GM12878 (cell line): Measurements from ENCODE around the gene LDB2. TPM values are rescaled to one million over a fixed set of nuclear protein-coding genes. Genes with fewer than 3 reads are reported as not detected.

ENCODE experiments used
- CTCF ChIP-seq, 3 experiments: IDR thresholded peaks in 2 of 3; conservative IDR thresholded peaks in 1 of 3; 2 replicates each; pipeline ENCODE4 v1.5.1; 2011; ENCODE audit warnings: low read depth in 3 of 3, low read length in 3 of 3, mild to moderate bottlenecking in 3 of 3, control low read depth in 2 of 3, moderate library complexity in 2 of 3, inconsistent platforms in 1 of 3, mixed read lengths in 1 of 3; ENCODE audit not compliant: control insufficient read depth in 2 of 3, insufficient read depth in 1 of 3; ENCODE audit errors: extremely low read depth in 1 of 3
- EGR1 ChIP-seq, 2 experiments: IDR thresholded peaks; 1 replicate in 1 of 2; 2 replicates in 1 of 2; pipeline ENCODE4 v1.6.1; 2011 to 2012; ENCODE audit warnings: low read depth in 2 of 2, low read length in 2 of 2, borderline replicate concordance in 1 of 2, mild to moderate bottlenecking in 1 of 2, moderate library complexity in 1 of 2
- HCFC1 ChIP-seq: fragments of 150-350 bp; IDR thresholded peaks from 2 replicates; pipeline ENCODE4 v1.6.1; 2014; ENCODE audit warnings: low read length
- POLR2AphosphoS5 ChIP-seq: IDR thresholded peaks from 2 replicates; pipeline ENCODE4 v1.6.1; 2011; ENCODE audit warnings: mild to moderate bottlenecking, low read length, inconsistent platforms
- PRDM15 ChIP-seq: fragments of 450-650 bp; formaldehyde crosslinking; IDR thresholded peaks from 2 replicates; pipeline ENCODE4 v1.4.0; 2020; ENCODE audit warnings: mild to moderate bottlenecking, moderate library complexity
- RBBP5 ChIP-seq: fragments of 200-600 bp; sonication (generic); conservative IDR thresholded peaks from 2 replicates; pipeline ENCODE4 v1.6.1; 2016
- SMC3 ChIP-seq: IDR thresholded peaks from 2 replicates; pipeline ENCODE4 v1.6.1; 2011; ENCODE audit warnings: low read length, improper control_type of control experiment, borderline replicate concordance
- polyA plus RNA-seq, 11 experiments: library from polyadenylated mRNA; depleted of rRNA in 4 of 11; unstranded in 6 of 11; stranded (reverse) in 5 of 11; fragments of >200 nt; fragmentation: Nextera tagmentation in 4 of 11; fragmentation: Illumina TruSeq in 1 of 11; extraction: Ambion mirVana in 4 of 11; extraction: Trizol in 1 of 11; gene quantifications; 1 replicate in 1 of 11; 2 replicates in 10 of 11; pipeline versions ENCODE4 v1.2.1 to v1.2.3, GENCODE V29; 2011 to 2016; ENCODE audit warnings: inconsistent platforms in 2 of 11, missing spikeins in 2 of 11, low read depth in 1 of 11
- total RNA-seq, 4 experiments: library from RNA; depleted of rRNA in 3 of 4; stranded (reverse); fragments of >200 nt in 3 of 4; fragmentation: Illumina TruSeq in 1 of 4; extraction: Trizol in 1 of 4; gene quantifications; 2 replicates each; pipeline versions ENCODE4 v1.2.1 to v1.2.3, GENCODE V29; 2013 to 2021
- TF ChIP-seq, protein P1 (sequence below): fragments of 150-350 bp; IDR thresholded peaks from 2 replicates; pipeline ENCODE4 v1.6.1; 2016; ENCODE audit warnings: low read depth, low read length

Gene LDB2
- total and polyA plus RNA-seq, 10 of the 15 experiments (the other 5 are each of a cell fraction or from before 2014, with no cell fraction given), result 0.15 TPM; not detected in 9

DNA sequence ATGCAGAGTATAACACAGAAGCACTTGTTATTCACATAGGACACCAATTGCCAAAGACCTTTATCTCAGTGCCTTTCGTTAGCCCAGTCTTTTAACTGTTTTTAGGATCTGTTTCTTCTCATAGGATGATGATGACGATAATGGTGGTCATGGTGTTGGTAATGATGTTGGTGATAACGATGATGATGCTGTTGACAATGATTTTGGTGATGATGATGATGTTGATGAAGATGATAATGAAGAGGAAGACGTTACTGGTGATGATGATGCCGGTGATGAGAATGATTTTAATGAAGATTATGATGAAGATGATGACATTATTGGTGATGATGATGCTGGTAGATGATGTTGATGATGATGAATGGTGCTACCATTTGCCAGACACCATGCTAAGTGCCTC is 29.8 kb downstream of the LDB2 start (continued):
- TF ChIP-seq PRDM15 (CRISPR knock-in tag), result no peak
- TF ChIP-seq CTCF (IDR thresholded peaks at IDR 0.05 in 2 of 3, conservative IDR thresholded peaks at IDR 0.05 in 1 of 3; ENCODE audit: control insufficient read depth in 2 of 3, extremely low read depth in 1 of 3, insufficient read depth in 1 of 3, low read depth in 3 of 3, low read length in 3 of 3), result no peak
- TF ChIP-seq POLR2AphosphoS5, result no peak
- no peak for TF ChIP-seq EGR1 (IDR thresholded peaks at IDR 0.05; ENCODE audit: borderline replicate concordance in 1 of 2, low read depth in 2 of 2, low read length in 2 of 2)
- TF ChIP-seq HCFC1, result no peak
- TF ChIP-seq SMC3, result no peak
- TF ChIP-seq, protein P1, sequence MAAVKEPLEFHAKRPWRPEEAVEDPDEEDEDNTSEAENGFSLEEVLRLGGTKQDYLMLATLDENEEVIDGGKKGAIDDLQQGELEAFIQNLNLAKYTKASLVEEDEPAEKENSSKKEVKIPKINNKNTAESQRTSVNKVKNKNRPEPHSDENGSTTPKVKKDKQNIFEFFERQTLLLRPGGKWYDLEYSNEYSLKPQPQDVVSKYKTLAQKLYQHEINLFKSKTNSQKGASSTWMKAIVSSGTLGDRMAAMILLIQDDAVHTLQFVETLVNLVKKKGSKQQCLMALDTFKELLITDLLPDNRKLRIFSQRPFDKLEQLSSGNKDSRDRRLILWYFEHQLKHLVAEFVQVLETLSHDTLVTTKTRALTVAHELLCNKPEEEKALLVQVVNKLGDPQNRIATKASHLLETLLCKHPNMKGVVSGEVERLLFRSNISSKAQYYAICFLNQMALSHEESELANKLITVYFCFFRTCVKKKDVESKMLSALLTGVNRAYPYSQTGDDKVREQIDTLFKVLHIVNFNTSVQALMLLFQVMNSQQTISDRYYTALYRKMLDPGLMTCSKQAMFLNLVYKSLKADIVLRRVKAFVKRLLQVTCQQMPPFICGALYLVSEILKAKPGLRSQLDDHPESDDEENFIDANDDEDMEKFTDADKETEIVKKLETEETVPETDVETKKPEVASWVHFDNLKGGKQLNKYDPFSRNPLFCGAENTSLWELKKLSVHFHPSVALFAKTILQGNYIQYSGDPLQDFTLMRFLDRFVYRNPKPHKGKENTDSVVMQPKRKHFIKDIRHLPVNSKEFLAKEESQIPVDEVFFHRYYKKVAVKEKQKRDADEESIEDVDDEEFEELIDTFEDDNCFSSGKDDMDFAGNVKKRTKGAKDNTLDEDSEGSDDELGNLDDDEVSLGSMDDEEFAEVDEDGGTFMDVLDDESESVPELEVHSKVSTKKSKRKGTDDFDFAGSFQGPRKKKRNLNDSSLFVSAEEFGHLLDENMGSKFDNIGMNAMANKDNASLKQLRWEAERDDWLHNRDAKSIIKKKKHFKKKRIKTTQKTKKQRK, result no peak
- TF ChIP-seq RBBP5, result no peak
